H1 (cell line): ENCODE data around the gene TMEM260. TPM values are rescaled to one million over a fixed set of nuclear protein-coding genes. Genes with fewer than 3 reads are reported as not detected.

Experiments
- CTCF ChIA-PET: fragments of 300-600 bp; sonication (Branson Sonifier 250); formaldehyde crosslinking; loops from one replicate; lab custom pipeline; 2021; ENCODE audit not compliant: partially characterized antibody; lab: Charles Lee
- POLR2A ChIA-PET: fragments of 300-600 bp; sonication (Branson Sonifier 250); formaldehyde crosslinking; loops from one replicate; lab custom pipeline; 2021; ENCODE audit warnings: inconsistent platforms; ENCODE audit not compliant: partially characterized antibody; lab: Charles Lee
- DNase-seq, 2 experiments: peaks; one replicate each; pipeline versions ENCODE4 v3.0.0 to v3.0.0-alpha.2; 2010 to 2022; ENCODE audit warnings: low spot score in 2 of 2, low read depth in 1 of 2, mixed read lengths in 1 of 2
- FAIRE-seq: peaks from 2 replicates; lab custom pipeline; 2011; peaks lifted over from hg19 to GRCh38; lab: Jason Lieb, UNC
- H2AFZ ChIP-seq: 2 replicates; pipeline ENCODE4 v1.8.1; 2012; ENCODE audit warnings: low read length, inconsistent platforms
- H2AK5ac ChIP-seq: 2 replicates; pipeline ENCODE4 v1.6.1; 2013; ENCODE audit warnings: low read depth, low read length
- H2BK120ac ChIP-seq: replicated peaks from 2 replicates; pipeline ENCODE3; 2013; ENCODE audit warnings: low read depth, low read length, inconsistent platforms
- H2BK12ac ChIP-seq: 2 replicates; pipeline ENCODE4 v1.6.1; 2013; ENCODE audit warnings: low read depth, low read length
- H2BK15ac ChIP-seq: 2 replicates; pipeline ENCODE4 v1.6.1; 2013; ENCODE audit warnings: low read length
- H2BK20ac ChIP-seq: 2 replicates; pipeline ENCODE4 v1.6.1; 2013; ENCODE audit warnings: low read length
- H2BK5ac ChIP-seq: 2 replicates; pipeline ENCODE4 v1.6.1; 2013; ENCODE audit warnings: low read depth, low read length
- H3K14ac ChIP-seq: 2 replicates; pipeline ENCODE4 v1.6.1; 2013; ENCODE audit warnings: inconsistent platforms; ENCODE audit not compliant: insufficient read length
- H3K18ac ChIP-seq: 2 replicates; pipeline ENCODE4 v1.6.1; 2013; ENCODE audit warnings: low read length; ENCODE audit errors: extremely low read depth
- H3K23ac ChIP-seq: 2 replicates; pipeline ENCODE4 v1.6.1; 2013; ENCODE audit warnings: inconsistent platforms; ENCODE audit not compliant: insufficient read length
- H3K23me2 ChIP-seq: 2 replicates; pipeline ENCODE4 v1.6.1; 2013; ENCODE audit warnings: low read depth, low read length
- H3K27ac ChIP-seq: 2 replicates; pipeline ENCODE4 v1.6.1; 2011; ENCODE audit warnings: low read depth, low read length, inconsistent platforms
- H3K27me3 ChIP-seq, 4 experiments: replicated peaks in 1 of 4; 1 replicate in 1 of 4; 2 replicates in 3 of 4; pipeline versions ENCODE4 v1.6.1 to v1.8.1; 2011 to 2013; ENCODE audit warnings: low read length in 3 of 4, mild to moderate bottlenecking in 3 of 4, inconsistent platforms in 2 of 4, mixed read lengths in 2 of 4, moderate library complexity in 1 of 4; ENCODE audit not compliant: control insufficient read depth in 3 of 4, insufficient read depth in 3 of 4; ENCODE audit errors: extremely low read depth in 1 of 4
- H3K36me3 ChIP-seq, 4 experiments: 2 replicates each; pipeline versions ENCODE4 v1.6.1 to v1.8.1; 2011 to 2013; ENCODE audit warnings: mild to moderate bottlenecking in 4 of 4, low read length in 3 of 4, moderate library complexity in 2 of 4, control low read depth in 1 of 4, inconsistent platforms in 1 of 4; ENCODE audit not compliant: insufficient read depth in 4 of 4, control insufficient read depth in 2 of 4
- H3K4ac ChIP-seq: replicated peaks from 2 replicates; pipeline ENCODE3; 2013; ENCODE audit warnings: low read length, low read depth, mixed read lengths, inconsistent platforms; ENCODE audit not compliant: insufficient read length
- H3K4me1 ChIP-seq, 4 experiments: replicated peaks in 1 of 4; 1 replicate in 1 of 4; 2 replicates in 3 of 4; pipeline versions ENCODE4 v1.6.1 to v1.8.1; 2011 to 2013; ENCODE audit warnings: low read length in 3 of 4, inconsistent platforms in 2 of 4, mixed read lengths in 1 of 4; ENCODE audit not compliant: insufficient read depth in 4 of 4, control insufficient read depth in 3 of 4
- H3K4me2 ChIP-seq, 2 experiments: 2 replicates each; pipeline versions ENCODE4 v1.6.1 to v1.8.1; 2011 to 2013; ENCODE audit warnings: low read depth in 2 of 2, low read length in 2 of 2, control low read depth in 1 of 2, inconsistent platforms in 1 of 2, mild to moderate bottlenecking in 1 of 2; ENCODE audit not compliant: insufficient read depth in 1 of 2
- H3K4me3 ChIP-seq, 4 experiments: fragments of 200-600, 300-600 bp in 1 of 4; sonication (generic), shearing (Covaris generic), sonication (Bioruptor Twin) in 1 of 4; 2 replicates each; pipeline versions ENCODE4 v1.5.1 to v1.8.1; 2011 to 2016; ENCODE audit warnings: low read length in 4 of 4, low read depth in 3 of 4, control low read depth in 2 of 4, inconsistent platforms in 2 of 4, mild to moderate bottlenecking in 2 of 4, mixed read lengths in 1 of 4, moderate library complexity in 1 of 4; ENCODE audit not compliant: insufficient read depth in 2 of 4; ENCODE audit errors: extremely low read depth in 1 of 4
- H3K56ac ChIP-seq: replicated peaks from 2 replicates; pipeline ENCODE3; 2013; ENCODE audit warnings: low read depth, mild to moderate bottlenecking, mixed read lengths, low read length, inconsistent platforms; ENCODE audit not compliant: insufficient read length
- H3K79me1 ChIP-seq: 2 replicates; pipeline ENCODE4 v1.6.1; 2013; ENCODE audit warnings: low read depth, low read length, control low read depth
- H3K79me2 ChIP-seq, 2 experiments: 2 replicates each; pipeline versions ENCODE4 v1.6.1 to v1.8.1; 2012 to 2013; ENCODE audit warnings: low read length in 2 of 2, mild to moderate bottlenecking in 2 of 2, inconsistent platforms in 1 of 2; ENCODE audit not compliant: insufficient read depth in 2 of 2, control insufficient read depth in 1 of 2
- H3K9ac ChIP-seq, 4 experiments: replicated peaks in 1 of 4; 1 replicate in 1 of 4; 2 replicates in 3 of 4; pipeline versions ENCODE4 v1.6.1 to v1.8.1; 2011 to 2013; ENCODE audit warnings: low read depth in 3 of 4, low read length in 3 of 4, control low read depth in 2 of 4, mild to moderate bottlenecking in 2 of 4, moderate library complexity in 2 of 4, inconsistent platforms in 1 of 4; ENCODE audit errors: extremely low read depth in 1 of 4
- H3K9me3 ChIP-seq, 2 experiments: 2 replicates each; pipeline versions ENCODE4 v1.6.1 to v1.8.1; 2012 to 2013; ENCODE audit warnings: mild to moderate bottlenecking in 2 of 2, moderate library complexity in 2 of 2, control low read depth in 1 of 2, inconsistent platforms in 1 of 2, low read depth in 1 of 2, low read length in 1 of 2, mixed read lengths in 1 of 2; ENCODE audit not compliant: insufficient read depth in 2 of 2
- H4K20me1 ChIP-seq, 2 experiments: replicated peaks in 1 of 2; 2 replicates each; pipeline versions ENCODE3 to v1.8.1; 2011 to 2013; ENCODE audit warnings: inconsistent platforms in 2 of 2, low read length in 2 of 2, mild to moderate bottlenecking in 1 of 2; ENCODE audit not compliant: insufficient read depth in 2 of 2, control insufficient read depth in 1 of 2
- H4K5ac ChIP-seq: 2 replicates; pipeline ENCODE4 v1.6.1; 2013; ENCODE audit warnings: low read length, low read depth, mixed read lengths, inconsistent platforms; ENCODE audit not compliant: insufficient read length
- H4K8ac ChIP-seq: 2 replicates; pipeline ENCODE4 v1.8.0; 2013; ENCODE audit warnings: mild to moderate bottlenecking, moderate library complexity, low read length, inconsistent platforms; ENCODE audit not compliant: insufficient read depth; ENCODE audit errors: extremely low read depth
- H4K91ac ChIP-seq: replicated peaks from 2 replicates; pipeline ENCODE3; 2013; ENCODE audit warnings: low read length, mixed read lengths, inconsistent platforms; ENCODE audit not compliant: insufficient read length
- CREB1 ChIP-seq: IDR thresholded peaks from 2 replicates; pipeline ENCODE4 v1.6.1; 2012; ENCODE audit warnings: inconsistent platforms
- KDM4A ChIP-seq: IDR thresholded peaks from one replicate; pipeline ENCODE4 v1.7.1; 2012; ENCODE audit warnings: low read depth, mild to moderate bottlenecking, moderate library complexity, low read length, inconsistent platforms; ENCODE audit not compliant: severe bottlenecking
- WGBS, 2 experiments: shearing (Covaris generic) in 1 of 2; methylation state at CpG; one replicate each; pipeline versions ENCODE4 v1.1.6 to v1.1.7; 2013 to 2015; ENCODE audit warnings: low lambda C conversion rate in 2 of 2, mixed read lengths in 2 of 2, inconsistent platforms in 1 of 2, low coverage in 1 of 2, missing lambda C conversion rate in 1 of 2; ENCODE audit not compliant: insufficient replicate concordance in 2 of 2, insufficient coverage in 1 of 2, insufficient read length in 1 of 2; ENCODE audit errors: extremely low coverage in 1 of 2, missing lambda C conversion rate in 1 of 2; 5-methylcytosine and 5-hydroxymethylcytosine counted together
- polyA plus RNA-seq, 7 experiments: library from polyadenylated mRNA; depleted of rRNA in 3 of 7; stranded (reverse) in 5 of 7; unstranded in 2 of 7; fragments of >200 nt in 5 of 7; fragments of 200-250 nt in 2 of 7; gene quantifications; 1 replicate in 5 of 7; 2 replicates in 1 of 7; 4 replicates in 1 of 7; pipeline versions ENCODE4 v1.2.1 to v1.2.3, GENCODE V29; 2011 to 2013; ENCODE audit warnings: missing spikeins in 2 of 7, mixed read lengths in 2 of 7
- total RNA-seq: library from RNA; stranded (reverse); fragmentation: NEBNext Ultra II Directional; extraction: Animal tissue kit (Norgen Biotek cat#: 25700); gene quantifications from 2 replicates; pipeline ENCODE4 v1.2.1, GENCODE V29; 2021

Gene TMEM260
- total and polyA plus RNA-seq, 2 of the 8 experiments (the other 6 are each of a cell fraction or from before 2014, with no cell fraction given): 14.4 to 15.2 TPM

DNA sequence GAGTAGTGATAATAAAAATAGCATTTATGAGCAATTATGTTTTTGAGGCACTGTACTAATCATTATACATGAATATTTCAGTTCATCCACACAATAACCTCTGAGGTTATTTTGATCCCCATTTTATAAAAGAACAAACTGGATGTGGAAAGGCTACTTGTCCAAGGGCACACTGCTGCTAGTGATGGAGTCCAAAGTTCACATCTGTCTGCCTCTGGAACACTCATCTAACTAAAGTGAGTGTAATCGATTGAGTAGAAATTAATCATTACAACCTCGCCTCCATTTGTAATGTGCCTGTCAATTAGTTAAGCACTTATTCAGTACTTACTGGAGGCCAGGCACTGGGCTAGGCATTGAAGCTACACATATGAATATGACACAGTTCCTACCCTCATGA lies 55.4 kb downstream of the TMEM260 start:
- H3K18ac ChIP-seq: no peak overlapping the region
- no peak overlapping the region for H4K5ac ChIP-seq
- H3K56ac ChIP-seq: no peak overlapping the region
- no peak overlapping the region for H2BK120ac ChIP-seq
- H3K4ac ChIP-seq: no peak overlapping the region
- no peak overlapping the region for H2BK5ac ChIP-seq
- H4K20me1 ChIP-seq: no peaks in the 10 kb centered on the region
- H2AK5ac ChIP-seq: no peak overlapping the region
- H3K79me1 ChIP-seq: no peaks in the 10 kb centered on the region
- no peak overlapping the region for H3K27ac ChIP-seq
- H3K36me3 ChIP-seq: peaks cover 6 to 62% (median 42%) of the 10 kb centered on the region in 4 experiments
- H4K8ac ChIP-seq: no peak overlapping the region
- no peak overlapping the region for H4K91ac ChIP-seq
- H3K79me2 ChIP-seq: no peaks in the 10 kb centered on the region
- FAIRE-seq (no peak), DNase-seq (no peak)
- H3K4me3 ChIP-seq: no peak overlapping the region
- ChIA-PET CTCF (interaction anchor here (0.6 kb wide), 1 partner anchor 12 kb away, joined by 3 read pairs; no protein-coding TSS in a partner anchor), POLR2A (no interaction called here)
- H3K23me2 ChIP-seq: no peaks in the 10 kb centered on the region
- no peaks in the 10 kb centered on the region for H3K27me3 ChIP-seq
- H3K14ac ChIP-seq: no peak overlapping the region
- no peak overlapping the region for H3K9ac ChIP-seq
- no peak overlapping the region for H2BK20ac ChIP-seq
- H2AFZ ChIP-seq: no peak overlapping the region
- no peak overlapping the region for H2BK12ac ChIP-seq
- H2BK15ac ChIP-seq: no peak overlapping the region
- H3K23ac ChIP-seq: no peak overlapping the region
- H3K4me2 ChIP-seq: no peak overlapping the region
- no peaks in the 10 kb centered on the region for H3K4me1 ChIP-seq
- peaks cover 14 to 15% of the 10 kb centered on the region in 2 experiments for H3K9me3 ChIP-seq
- TF ChIP-seq CREB1: no peak
- no peak for TF ChIP-seq KDM4A
- WGBS, 2 experiments: 91% methylated on average over 2 of the region's 2 CpGs; no CpG with 5 or more reads in 1 of the 2 experiments
